ENCODE measurements around the gene TRIM15. TPM values are rescaled to one million over a fixed set of nuclear protein-coding genes. Genes with fewer than 3 reads are reported as not detected.
"Not testable (repeated sequence)": the region's sequence is repeated elsewhere in the genome, so short reads cannot be mapped to it uniquely, and the experiment has no call there.

TRIM15 gene
- total RNA-seq, 1 donor from 2014 or later = not detected

GRCh38 chr6:30130887-30131862 is 32.2 kb upstream of the TRIM15 start:
- Mint-ChIP-seq H3K9me3 (peaks cover 3% of the 10 kb centered on the region), H3K4me1 (no peaks in the 10 kb centered on the region), H3K36me3 (ENCODE audit: low read depth) (no peaks in the 10 kb centered on the region), H3K4me3 (no peak overlapping the region), H3K27me3 (ENCODE audit: low read depth) (peaks cover 87% of the 10 kb centered on the region), H3K27ac (ENCODE audit: unreplicated experiment) (no peak overlapping the region)
- DNase-seq (ENCODE audit: low read depth, low spot score) = peak; percentile 56
- peak; percentile 99 for TF ChIP-seq CTCF (conservative IDR thresholded peaks at IDR 0.05)

DNA sequence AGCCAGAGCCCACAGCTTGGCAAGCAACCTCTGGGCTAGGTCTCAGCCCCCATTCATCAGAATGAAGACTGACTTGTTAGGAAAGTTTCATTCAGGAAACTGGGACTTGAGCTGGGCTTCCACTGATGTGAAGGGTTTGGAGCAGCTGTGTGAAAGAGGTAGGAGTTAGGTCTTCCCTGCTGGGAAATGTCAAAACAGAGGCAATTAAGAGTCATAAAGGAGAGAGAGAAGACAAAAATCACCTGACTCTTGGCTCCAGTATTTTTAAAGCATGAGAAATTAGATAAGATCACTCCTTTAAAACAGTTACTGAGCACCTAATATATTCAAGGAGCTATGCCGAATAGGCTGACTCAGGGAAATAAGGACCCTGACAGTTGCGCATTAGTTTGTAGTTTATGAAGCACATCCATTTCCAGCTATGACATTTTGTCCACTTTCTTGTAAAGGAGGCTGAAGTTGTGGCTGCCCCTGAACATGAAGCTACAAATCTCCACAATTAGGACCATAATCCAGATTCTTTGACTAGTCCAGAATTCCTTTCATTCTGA is 31.3 kb upstream of the TRIM15 start:
- no peak for DNase-seq (ENCODE audit: low read depth, low spot score)
- Mint-ChIP-seq H3K27ac (ENCODE audit: unreplicated experiment) (no peak overlapping the region), H3K4me3 (no peak overlapping the region), H3K4me1 (no peaks in the 10 kb centered on the region), H3K27me3 (ENCODE audit: low read depth) (peaks cover 83% of the 10 kb centered on the region), H3K36me3 (ENCODE audit: low read depth) (no peaks in the 10 kb centered on the region), H3K9me3 (peaks cover 3% of the 10 kb centered on the region)
- no peak for TF ChIP-seq CTCF (conservative IDR thresholded peaks at IDR 0.05)

DNA sequence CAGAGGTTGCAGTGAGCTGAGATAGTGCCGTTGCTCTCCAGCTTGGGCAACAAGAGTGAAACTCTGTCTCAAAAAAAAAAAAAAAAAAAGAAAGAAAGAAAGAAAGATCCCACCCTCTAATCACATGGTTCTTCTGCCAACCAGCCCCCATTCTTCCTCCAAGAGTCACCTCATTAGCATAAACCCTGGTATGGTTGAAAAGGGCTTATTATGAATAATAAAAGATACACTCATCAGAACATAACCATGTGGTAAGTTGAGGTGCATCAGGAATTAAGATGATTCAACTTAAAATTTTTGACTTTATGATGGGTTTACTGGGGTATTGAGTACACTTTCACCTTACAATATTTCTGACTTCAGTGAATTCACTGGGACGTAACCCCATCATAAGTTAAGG is 28.2 kb upstream of the TRIM15 start:
- no peaks in the 10 kb centered on the region for H3K4me1 Mint-ChIP-seq
- peaks cover 81% of the 10 kb centered on the region for H3K27me3 Mint-ChIP-seq (ENCODE audit: low read depth)
- no peak overlapping the region for H3K4me3 Mint-ChIP-seq
- TF ChIP-seq CTCF (conservative IDR thresholded peaks at IDR 0.05) = no peak
- H3K27ac Mint-ChIP-seq (ENCODE audit: unreplicated experiment) = no peak overlapping the region
- no peak for DNase-seq (ENCODE audit: low read depth, low spot score)
- H3K36me3 Mint-ChIP-seq (ENCODE audit: low read depth) = no peaks in the 10 kb centered on the region
- peaks cover 3% of the 10 kb centered on the region for H3K9me3 Mint-ChIP-seq

DNA sequence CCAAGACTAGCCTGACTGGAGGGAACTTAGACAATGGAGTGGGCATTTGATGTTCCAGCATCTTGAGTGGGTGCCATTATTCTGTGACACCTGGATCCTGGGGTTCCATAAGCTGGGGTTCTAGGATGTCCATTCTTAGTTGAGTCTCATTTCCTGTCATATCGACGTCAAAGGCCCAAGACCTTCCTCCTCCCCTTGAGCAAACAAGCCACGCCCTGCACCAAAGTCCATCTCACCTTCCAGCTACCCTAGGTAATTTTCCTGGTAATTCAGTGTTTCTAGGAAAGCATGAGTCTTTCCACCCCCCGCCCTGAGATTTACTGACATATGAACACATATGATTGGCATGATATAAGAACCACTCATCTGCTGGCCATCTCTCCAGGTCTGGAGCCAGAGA is 27.6 kb upstream of the TRIM15 start, which contains the start of gene TRIM40:
TRIM40 (plus strand) TSS at position 384 of the 400 bp plus-strand sequence. CDS start 897 bp downstream, outside the sequence.
- peaks cover 81% of the 10 kb centered on the region for H3K27me3 Mint-ChIP-seq (ENCODE audit: low read depth)
- no peak for TF ChIP-seq CTCF (conservative IDR thresholded peaks at IDR 0.05)

GRCh38 chr6:30136570-30137286 is 26.6 kb upstream of the TRIM15 start:
- no peak for DNase-seq (ENCODE audit: low read depth, low spot score)
- Mint-ChIP-seq H3K4me3 (no peak overlapping the region), H3K27ac (ENCODE audit: unreplicated experiment) (no peak overlapping the region), H3K36me3 (ENCODE audit: low read depth) (no peaks in the 10 kb centered on the region), H3K4me1 (no peaks in the 10 kb centered on the region), H3K9me3 (peaks cover 3% of the 10 kb centered on the region), H3K27me3 (ENCODE audit: low read depth) (peaks cover 81% of the 10 kb centered on the region)
- TF ChIP-seq CTCF (conservative IDR thresholded peaks at IDR 0.05) = no peak

More for the DNA sequence above, 27.6 kb upstream of the TRIM15 start, which contains the start of gene TRIM40:
- no peaks in the 10 kb centered on the region for H3K4me1 Mint-ChIP-seq
- H3K27ac Mint-ChIP-seq (ENCODE audit: unreplicated experiment) = no peak within 1 kb of the TSS
- peaks cover 3% of the 10 kb centered on the region for H3K9me3 Mint-ChIP-seq
- no peaks in the 10 kb centered on the region for H3K36me3 Mint-ChIP-seq (ENCODE audit: low read depth)
- no peak within 1 kb of the TSS for H3K4me3 Mint-ChIP-seq
- no peak for DNase-seq (ENCODE audit: low read depth, low spot score)

DNA sequence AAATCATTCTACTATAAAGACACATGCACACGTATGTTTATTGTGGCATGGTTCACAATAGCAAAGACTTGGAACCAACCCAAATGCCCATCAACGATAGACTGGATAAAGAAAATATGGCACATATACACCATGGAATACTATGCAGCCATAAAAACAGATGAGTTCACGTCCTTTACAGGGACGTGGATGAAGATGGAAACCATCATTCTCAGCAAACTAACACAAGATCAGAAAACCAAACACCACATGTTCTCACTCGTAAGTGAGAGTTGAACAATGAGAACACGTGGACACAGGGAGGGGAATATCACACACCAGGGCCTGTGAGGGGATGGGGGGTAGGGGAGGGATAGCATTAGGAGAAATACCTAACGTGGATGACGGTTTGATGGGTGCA is 23.1 kb upstream of the TRIM15 start:
- peaks cover 82% of the 10 kb centered on the region for H3K27me3 Mint-ChIP-seq (ENCODE audit: low read depth)
- not testable (repeated sequence) for H3K4me1 Mint-ChIP-seq; H3K9me3 Mint-ChIP-seq; H3K4me3 Mint-ChIP-seq; DNase-seq (ENCODE audit: low read depth, low spot score); H3K36me3 Mint-ChIP-seq (ENCODE audit: low read depth); H3K27ac Mint-ChIP-seq (ENCODE audit: unreplicated experiment)
